ENCODE results near the gene DPF3. TPM values are rescaled to one million over a fixed set of nuclear protein-coding genes. Genes with fewer than 3 reads are reported as not detected.

DPF3 gene
- total RNA-seq, 1 donor from 2014 or later = 1.1 TPM

- Mint-ChIP-seq H3K27ac (ENCODE audit: unreplicated experiment) (no peak overlapping the region), H3K4me1 (ENCODE audit: low read depth) (peaks cover 14% of the 10 kb centered on the region), H3K36me3 (ENCODE audit: low read depth) (no peaks in the 10 kb centered on the region), H3K4me3 (ENCODE audit: unreplicated experiment) (no peak overlapping the region), H3K27me3 (ENCODE audit: low read depth) (no peaks in the 10 kb centered on the region), H3K9me3 (ENCODE audit: low read depth) (no peaks in the 10 kb centered on the region)
- TF ChIP-seq CTCF (IDR thresholded peaks at IDR 0.05) = no peak
- DNase-seq (ENCODE audit: low spot score) = no peak
Measured at GRCh38 chr14:72653026-72653425, 240.9 kb downstream of the DPF3 start.

- Mint-ChIP-seq H3K27me3 (ENCODE audit: low read depth) (no peaks in the 10 kb centered on the region), H3K9me3 (ENCODE audit: low read depth) (no peaks in the 10 kb centered on the region), H3K36me3 (ENCODE audit: low read depth) (no peaks in the 10 kb centered on the region), H3K4me1 (ENCODE audit: low read depth) (peaks cover 14% of the 10 kb centered on the region), H3K27ac (ENCODE audit: unreplicated experiment) (no peak overlapping the region), H3K4me3 (ENCODE audit: unreplicated experiment) (no peak overlapping the region)
- no peak for DNase-seq (ENCODE audit: low spot score)
- no peak for TF ChIP-seq CTCF (IDR thresholded peaks at IDR 0.05)
Measured at GRCh38 chr14:72652179-72652578, 241.7 kb downstream of the DPF3 start.

GRCh38 chr14:72651714-72652113 is 242.2 kb downstream of the DPF3 start:
- H3K4me1 Mint-ChIP-seq (ENCODE audit: low read depth) = peaks cover 14% of the 10 kb centered on the region
- no peak overlapping the region for H3K4me3 Mint-ChIP-seq (ENCODE audit: unreplicated experiment)
- H3K9me3 Mint-ChIP-seq (ENCODE audit: low read depth) = no peaks in the 10 kb centered on the region
- H3K27me3 Mint-ChIP-seq (ENCODE audit: low read depth) = no peaks in the 10 kb centered on the region
- no peak overlapping the region for H3K27ac Mint-ChIP-seq (ENCODE audit: unreplicated experiment)
- no peaks in the 10 kb centered on the region for H3K36me3 Mint-ChIP-seq (ENCODE audit: low read depth)
- no peak for TF ChIP-seq CTCF (IDR thresholded peaks at IDR 0.05)
- no peak for DNase-seq (ENCODE audit: low spot score)

DNA sequence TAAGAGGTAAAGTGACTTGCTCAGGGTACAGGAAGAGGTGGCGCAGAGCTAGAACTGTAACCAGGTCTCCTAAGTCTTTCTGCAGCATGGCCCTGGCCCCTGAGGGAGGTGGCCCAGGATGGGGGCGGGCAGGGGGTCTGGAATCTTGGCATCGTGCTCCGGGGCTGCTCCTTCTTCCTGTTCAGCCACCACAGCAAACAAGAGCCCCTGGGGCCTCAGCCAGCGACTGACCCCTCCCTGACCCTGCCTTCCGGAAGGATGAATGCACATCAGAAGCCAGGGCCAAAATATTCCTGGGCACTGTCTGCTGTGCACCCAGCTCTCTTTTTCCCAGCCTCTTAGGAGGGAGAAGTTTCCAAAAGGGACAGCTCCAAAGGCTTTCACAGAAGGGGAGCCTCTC is 242.8 kb downstream of the DPF3 start:
- H3K27ac Mint-ChIP-seq (ENCODE audit: unreplicated experiment) = no peak overlapping the region
- DNase-seq (ENCODE audit: low spot score) = no peak

GRCh38 chr14:72649603-72650227 is 244.2 kb downstream of the DPF3 start:
- Mint-ChIP-seq H3K27me3 (ENCODE audit: low read depth) (no peaks in the 10 kb centered on the region), H3K4me3 (ENCODE audit: unreplicated experiment) (no peak overlapping the region), H3K9me3 (ENCODE audit: low read depth) (no peaks in the 10 kb centered on the region), H3K27ac (ENCODE audit: unreplicated experiment) (no peak overlapping the region), H3K4me1 (ENCODE audit: low read depth) (peaks cover 14% of the 10 kb centered on the region), H3K36me3 (ENCODE audit: low read depth) (no peaks in the 10 kb centered on the region)
- no peak for DNase-seq (ENCODE audit: low spot score)
- TF ChIP-seq CTCF (IDR thresholded peaks at IDR 0.05) = no peak

More for the DNA sequence above, 242.8 kb downstream of the DPF3 start:
- TF ChIP-seq CTCF (IDR thresholded peaks at IDR 0.05) = no peak
- Mint-ChIP-seq H3K4me1 (ENCODE audit: low read depth) (peaks cover 14% of the 10 kb centered on the region), H3K27me3 (ENCODE audit: low read depth) (no peaks in the 10 kb centered on the region), H3K4me3 (ENCODE audit: unreplicated experiment) (no peak overlapping the region), H3K9me3 (ENCODE audit: low read depth) (no peaks in the 10 kb centered on the region), H3K36me3 (ENCODE audit: low read depth) (no peaks in the 10 kb centered on the region)
